Measurements from ENCODE around the gene SDK1. TPM values are rescaled to one million over a fixed set of nuclear protein-coding genes. Genes with fewer than 3 reads are reported as not detected.

The SDK1 gene
- total RNA-seq, 2 experiments from 2014 or later: 0.25 to 0.78 TPM

GRCh38 chr7:4009211-4010060 is 708.4 kb downstream of the SDK1 start:
- ChIA-PET POLR2A (no interaction called here), CTCF (no interaction called here)
- no peak for TF ChIP-seq CTCF (IDR thresholded peaks at IDR 0.05)
- no peak overlapping the region for H3K4me3 Mint-ChIP-seq
- no peaks in the 10 kb centered on the region for H3K36me3 Mint-ChIP-seq (ENCODE audit: low read depth)
- DNase-seq: no peak
- intact Hi-C loops (cut with micrococcal nuclease): no loop called here
- H3K27ac Mint-ChIP-seq: no peak overlapping the region
- H3K9me3 Mint-ChIP-seq: no peaks in the 10 kb centered on the region
- H3K4me1 Mint-ChIP-seq (ENCODE audit: low read depth): no peaks in the 10 kb centered on the region
- no peak for ATAC-seq
- peaks cover 4% of the 10 kb centered on the region for H3K27me3 Mint-ChIP-seq

- no peaks in the 10 kb centered on the region for H3K9me3 Mint-ChIP-seq
These were observed 709.1 kb downstream of the SDK1 start for GRCh38 chr7:4010061-4010605.

GRCh38 chr7:4010923-4011656 is 710.0 kb downstream of the SDK1 start:
- Mint-ChIP-seq H3K4me3 (no peak overlapping the region), H3K36me3 (ENCODE audit: low read depth) (no peaks in the 10 kb centered on the region), H3K27ac (no peak overlapping the region), H3K4me1 (ENCODE audit: low read depth) (no peaks in the 10 kb centered on the region), H3K27me3 (peaks cover 4% of the 10 kb centered on the region), H3K9me3 (no peaks in the 10 kb centered on the region)
- POLR2A ChIA-PET: no interaction called here
- intact Hi-C loops (cut with micrococcal nuclease): no loop called here
- CTCF ChIA-PET: no interaction called here
- ATAC-seq: no peak
- no peak for DNase-seq
- TF ChIP-seq CTCF (IDR thresholded peaks at IDR 0.05): no peak

More at GRCh38 chr7:4010061-4010605, 709.1 kb downstream of the SDK1 start:
- no peak overlapping the region for H3K4me3 Mint-ChIP-seq
- POLR2A ChIA-PET: no interaction called here
- TF ChIP-seq CTCF (IDR thresholded peaks at IDR 0.05): no peak
- peaks cover 4% of the 10 kb centered on the region for H3K27me3 Mint-ChIP-seq
- no peak for DNase-seq
- no peaks in the 10 kb centered on the region for H3K36me3 Mint-ChIP-seq (ENCODE audit: low read depth)
- no peak overlapping the region for H3K27ac Mint-ChIP-seq
- no peaks in the 10 kb centered on the region for H3K4me1 Mint-ChIP-seq (ENCODE audit: low read depth)
- CTCF ChIA-PET: no interaction called here
- ATAC-seq: no peak
- intact Hi-C loops (cut with micrococcal nuclease): no loop called here

GRCh38 chr7:4013793-4014192 is 712.7 kb downstream of the SDK1 start:
- H3K27me3 Mint-ChIP-seq: peaks cover 2% of the 10 kb centered on the region
- no peak for TF ChIP-seq CTCF (IDR thresholded peaks at IDR 0.05)
- ATAC-seq (no peak), DNase-seq (no peak)
- no peaks in the 10 kb centered on the region for H3K36me3 Mint-ChIP-seq (ENCODE audit: low read depth)
- peaks cover 2% of the 10 kb centered on the region for H3K9me3 Mint-ChIP-seq
- H3K4me1 Mint-ChIP-seq (ENCODE audit: low read depth): no peaks in the 10 kb centered on the region
- no peak overlapping the region for H3K27ac Mint-ChIP-seq
- CTCF ChIA-PET: no interaction called here
- intact Hi-C loops (cut with micrococcal nuclease): no loop called here
- no peak overlapping the region for H3K4me3 Mint-ChIP-seq
- POLR2A ChIA-PET: no interaction called here

Data from activated CD8-positive, alpha-beta T cell treated with anti-CD3 and anti-CD28 coated beads for 36 hours (primary cell).